ENCODE data around the gene CREB3L2.

Gene CREB3L2

DNA sequence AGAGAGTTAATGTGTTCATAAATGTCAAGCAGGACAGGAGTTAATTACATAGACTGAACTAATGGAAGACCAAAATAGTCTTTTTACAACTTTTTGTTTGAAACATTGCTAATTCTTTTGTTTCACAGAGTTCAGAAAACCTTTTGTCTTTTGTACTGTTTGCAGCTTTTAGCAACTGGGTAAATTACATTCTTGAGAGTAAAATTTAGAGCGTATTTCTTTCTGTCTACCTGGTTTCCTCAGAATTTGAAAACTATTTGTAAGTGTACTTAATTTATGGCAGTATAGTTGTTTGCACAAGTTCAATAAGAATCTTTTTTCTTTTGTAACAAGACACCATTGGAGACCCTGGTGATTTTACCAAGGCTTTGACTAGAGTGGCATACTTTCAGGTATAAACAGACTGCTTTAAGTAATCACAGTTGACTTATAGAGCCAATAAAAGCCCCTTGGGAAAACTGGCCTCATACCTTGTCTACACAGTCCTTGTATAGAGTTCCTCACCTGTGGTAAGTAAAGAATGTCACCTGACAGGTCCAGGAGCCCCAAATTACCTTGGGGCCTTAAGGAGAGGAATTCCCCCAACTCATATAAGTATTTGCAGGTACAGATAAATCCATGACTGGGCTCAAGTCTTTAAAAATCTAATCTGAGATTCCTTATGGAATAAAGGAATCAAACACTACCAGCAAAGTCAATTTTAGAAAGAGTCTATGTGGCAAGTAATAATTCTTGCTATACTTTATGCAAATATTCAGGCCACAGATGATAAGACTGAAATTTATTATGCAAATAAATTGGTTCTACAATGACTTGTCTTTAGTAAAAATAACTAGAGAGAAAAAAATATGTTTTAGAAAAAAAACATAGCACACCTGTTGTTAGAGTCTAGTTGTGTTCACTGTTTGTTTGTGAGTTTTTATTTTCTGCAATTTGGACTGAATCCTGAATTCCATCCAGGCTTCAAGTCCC is 23.6 kb upstream of the CREB3L2 start:
- Histone ChIP-seq H3K4me3 (ENCODE audit: control insufficient read depth in 1 of 7, extremely low read depth in 1 of 7, insufficient read depth in 4 of 7, low read depth in 2 of 7, low read length in 6 of 7) (no peak overlapping the region), H3K27ac (ENCODE audit: insufficient read depth in 1 of 2, low read depth in 1 of 2, low read length in 2 of 2, poor library complexity in 1 of 2, severe bottlenecking in 2 of 2) (no peak overlapping the region), H3K27me3 (replicated peaks in 2 of 5; ENCODE audit: control insufficient read depth in 4 of 5, insufficient read depth in 5 of 5, low read length in 4 of 5) (no peaks in the 10 kb centered on the region), H3K9me3 (ENCODE audit: control extremely low read depth in 1 of 5, control insufficient read depth in 4 of 5, insufficient read depth in 2 of 5, low read depth in 1 of 5, low read length in 4 of 5) (peaks cover 0 to 5% (median 3%) of the 10 kb centered on the region in 5 experiments), H3K36me3 (ENCODE audit: control insufficient read depth in 4 of 4, insufficient read depth in 4 of 4, low read length in 3 of 4) (no peaks in the 10 kb centered on the region), H3K4me1 (ENCODE audit: control extremely low read depth in 1 of 4, control insufficient read depth in 4 of 4, insufficient read depth in 4 of 4, low read length in 3 of 4) (peaks cover 0 to 19% (median 10%) of the 10 kb centered on the region in 4 experiments)
- no CpG with 5 or more reads among the region's 1 CpG for WGBS (ENCODE audit: insufficient coverage)
- ChIA-PET CTCF (interaction anchor here (0.7 to 1.4 kb wide), 2 partner anchors 18 to 303 kb away, joined by 3 read pairs; no protein-coding TSS in a partner anchor), POLR2A (no interaction called here)
- peak in 1 of 3 donors; percentile 12 for DNase-seq

DNA sequence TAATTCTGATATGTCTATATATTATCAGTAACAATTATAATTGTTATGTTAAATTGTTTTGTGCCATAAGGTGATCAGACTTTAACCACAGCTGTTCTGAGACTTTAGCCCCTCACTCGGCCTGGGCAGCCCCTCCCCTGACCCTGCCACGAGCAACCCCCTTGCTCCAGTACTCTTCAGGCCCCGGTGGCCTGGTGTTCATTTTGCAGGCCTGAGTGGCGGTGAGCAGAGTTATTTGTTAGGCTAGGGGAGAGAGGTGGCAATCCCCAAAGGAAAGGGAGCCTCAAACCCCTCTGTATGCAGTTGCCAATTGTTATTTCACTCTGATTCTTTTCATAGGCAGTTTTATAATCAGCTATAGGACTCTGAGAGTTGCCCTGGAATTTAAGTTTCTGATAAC is 22.9 kb upstream of the CREB3L2 start:
- no peak overlapping the region for H3K27ac ChIP-seq (ENCODE audit: insufficient read depth in 1 of 2, low read depth in 1 of 2, low read length in 2 of 2, poor library complexity in 1 of 2, severe bottlenecking in 2 of 2)
- no peaks in the 10 kb centered on the region for H3K27me3 ChIP-seq (replicated peaks in 2 of 5; ENCODE audit: control insufficient read depth in 4 of 5, insufficient read depth in 5 of 5, low read length in 4 of 5)
- no peaks in the 10 kb centered on the region for H3K36me3 ChIP-seq (ENCODE audit: control insufficient read depth in 4 of 4, insufficient read depth in 4 of 4, low read length in 3 of 4)
- 100% methylated on average over 1 of the region's 4 CpGs for WGBS (ENCODE audit: insufficient coverage)
- CTCF ChIA-PET = interaction anchor here (0.7 to 1.4 kb wide), 2 partner anchors 17 to 302 kb away, joined by 3 read pairs; no protein-coding TSS in a partner anchor
- POLR2A ChIA-PET = no interaction called here
- DNase-seq = no peak
- H3K4me3 ChIP-seq (ENCODE audit: control insufficient read depth in 1 of 7, extremely low read depth in 1 of 7, insufficient read depth in 4 of 7, low read depth in 2 of 7, low read length in 6 of 7) = no peak overlapping the region
- H3K4me1 ChIP-seq (ENCODE audit: control extremely low read depth in 1 of 4, control insufficient read depth in 4 of 4, insufficient read depth in 4 of 4, low read length in 3 of 4) = peaks cover 0 to 19% (median 10%) of the 10 kb centered on the region in 4 experiments
- H3K9me3 ChIP-seq (ENCODE audit: control extremely low read depth in 1 of 5, control insufficient read depth in 4 of 5, insufficient read depth in 2 of 5, low read depth in 1 of 5, low read length in 4 of 5) = peaks cover 0 to 5% (median 3%) of the 10 kb centered on the region in 5 experiments

DNA sequence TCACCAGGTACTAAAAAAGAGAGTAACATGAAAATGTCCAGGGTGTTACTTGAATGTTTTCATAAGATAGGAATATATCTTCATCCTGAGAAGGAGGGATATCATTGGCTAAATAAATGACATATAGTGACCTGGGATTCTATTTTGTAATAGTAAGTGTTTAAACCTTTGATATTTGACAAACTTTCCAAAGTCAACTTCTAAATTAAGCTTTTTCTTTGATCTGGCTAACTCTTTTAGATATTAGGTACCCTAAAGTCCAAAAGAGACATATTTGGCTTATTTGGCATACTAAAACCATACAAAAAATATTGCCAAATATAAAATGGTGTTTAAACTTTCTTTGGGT is 22.4 kb upstream of the CREB3L2 start:
- CTCF ChIA-PET = interaction anchor here (1.2 to 1.4 kb wide), 2 partner anchors 17 to 21 kb away, joined by 3 to 4 read pairs; no protein-coding TSS in a partner anchor
- Histone ChIP-seq H3K9me3 (ENCODE audit: control extremely low read depth in 1 of 5, control insufficient read depth in 4 of 5, insufficient read depth in 2 of 5, low read depth in 1 of 5, low read length in 4 of 5) (peaks cover 0 to 5% (median 3%) of the 10 kb centered on the region in 5 experiments), H3K27me3 (replicated peaks in 2 of 5; ENCODE audit: control insufficient read depth in 4 of 5, insufficient read depth in 5 of 5, low read length in 4 of 5) (no peaks in the 10 kb centered on the region), H3K36me3 (ENCODE audit: control insufficient read depth in 4 of 4, insufficient read depth in 4 of 4, low read length in 3 of 4) (no peaks in the 10 kb centered on the region), H3K27ac (ENCODE audit: insufficient read depth in 1 of 2, low read depth in 1 of 2, low read length in 2 of 2, poor library complexity in 1 of 2, severe bottlenecking in 2 of 2) (no peak overlapping the region), H3K4me1 (ENCODE audit: control extremely low read depth in 1 of 4, control insufficient read depth in 4 of 4, insufficient read depth in 4 of 4, low read length in 3 of 4) (peaks cover 0 to 19% (median 10%) of the 10 kb centered on the region in 4 experiments), H3K4me3 (ENCODE audit: control insufficient read depth in 1 of 7, extremely low read depth in 1 of 7, insufficient read depth in 4 of 7, low read depth in 2 of 7, low read length in 6 of 7) (no peak overlapping the region)
- POLR2A ChIA-PET = no interaction called here
- DNase-seq = no peak

DNA sequence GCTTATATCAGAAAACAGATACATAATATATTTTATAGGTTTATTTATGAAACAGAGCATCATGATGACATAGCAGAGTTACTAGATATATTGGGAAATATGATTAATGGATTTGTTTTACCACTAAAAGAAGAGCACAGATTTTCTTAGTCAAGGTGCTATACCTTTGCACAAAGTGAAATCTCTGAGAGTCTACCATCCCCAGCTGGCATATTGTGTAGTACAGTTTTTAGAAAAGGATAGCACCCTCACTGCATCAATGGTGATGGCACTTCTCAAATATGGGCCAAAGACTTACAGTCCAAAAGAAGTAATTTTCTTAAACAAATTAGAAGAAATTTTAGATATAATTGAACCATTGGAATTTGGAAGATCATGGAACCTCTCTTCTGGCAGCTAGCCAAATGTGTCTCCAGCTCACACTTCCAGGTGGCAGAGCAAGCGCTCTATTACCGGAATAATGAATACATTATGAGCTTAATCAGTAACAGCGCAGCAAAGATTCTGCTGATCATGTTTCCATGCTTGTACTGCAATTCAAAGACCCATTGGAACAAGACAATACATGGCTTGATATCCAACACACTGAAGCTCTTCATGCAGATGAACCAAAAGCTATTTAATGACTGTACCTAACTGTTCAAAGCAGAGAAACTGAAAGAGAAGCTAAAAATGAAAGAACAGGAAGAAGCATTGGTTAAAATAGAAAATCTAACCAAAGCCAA is 21.9 kb upstream of the CREB3L2 start:
- DNase-seq = no peak
- Histone ChIP-seq H3K9me3 (ENCODE audit: control extremely low read depth in 1 of 5, control insufficient read depth in 4 of 5, insufficient read depth in 2 of 5, low read depth in 1 of 5, low read length in 4 of 5) (peaks cover 0 to 5% (median 3%) of the 10 kb centered on the region in 5 experiments), H3K27ac (ENCODE audit: insufficient read depth in 1 of 2, low read depth in 1 of 2, low read length in 2 of 2, poor library complexity in 1 of 2, severe bottlenecking in 2 of 2) (no peak overlapping the region), H3K36me3 (ENCODE audit: control insufficient read depth in 4 of 4, insufficient read depth in 4 of 4, low read length in 3 of 4) (no peaks in the 10 kb centered on the region), H3K4me1 (ENCODE audit: control extremely low read depth in 1 of 4, control insufficient read depth in 4 of 4, insufficient read depth in 4 of 4, low read length in 3 of 4) (peaks cover 0 to 14% (median 7%) of the 10 kb centered on the region in 4 experiments), H3K4me3 (ENCODE audit: control insufficient read depth in 1 of 7, extremely low read depth in 1 of 7, insufficient read depth in 4 of 7, low read depth in 2 of 7, low read length in 6 of 7) (no peak overlapping the region), H3K27me3 (replicated peaks in 2 of 5; ENCODE audit: control insufficient read depth in 4 of 5, insufficient read depth in 5 of 5, low read length in 4 of 5) (no peaks in the 10 kb centered on the region)
- ChIA-PET CTCF (interaction anchor here (0.6 to 1.4 kb wide), 4 partner anchors 13 to 21 kb away, joined by 3 to 4 read pairs (median 3); no protein-coding TSS in a partner anchor), POLR2A (no interaction called here)
- WGBS (ENCODE audit: insufficient coverage) = 100% methylated on average over 3 of the region's 3 CpGs

DNA sequence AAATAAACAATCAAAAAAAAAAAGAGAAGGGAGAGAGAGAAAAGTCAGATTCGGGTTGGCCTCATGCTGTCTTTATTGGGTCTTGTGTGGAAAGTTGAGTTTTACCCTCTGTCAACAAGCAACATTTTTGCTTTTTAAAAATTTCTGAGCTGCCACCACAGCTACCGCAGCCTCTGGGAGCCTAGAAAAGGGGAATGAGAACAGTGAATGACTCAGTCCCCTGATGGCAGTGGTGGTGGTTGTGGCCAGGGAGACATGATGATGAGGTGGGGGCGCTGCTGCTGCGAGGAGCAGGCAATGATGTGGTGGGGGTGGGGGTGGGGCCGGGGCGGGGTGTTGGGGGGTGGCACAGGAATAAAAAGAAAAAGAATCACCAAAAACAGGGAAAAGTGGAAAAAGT is 20.0 kb upstream of the CREB3L2 start:
- CTCF ChIA-PET = interaction anchor here (0.8 to 1.4 kb wide), 3 partner anchors 10 to 119 kb away, joined by 3 to 5 read pairs (median 3); no protein-coding TSS in a partner anchor
- no peak overlapping the region for H3K27ac ChIP-seq (ENCODE audit: insufficient read depth in 1 of 2, low read depth in 1 of 2, low read length in 2 of 2, poor library complexity in 1 of 2, severe bottlenecking in 2 of 2)
- POLR2A ChIA-PET = no interaction called here
- no CpG with 5 or more reads among the region's 6 CpGs for WGBS (ENCODE audit: insufficient coverage)
- no peak overlapping the region for H3K4me3 ChIP-seq (ENCODE audit: control insufficient read depth in 1 of 7, extremely low read depth in 1 of 7, insufficient read depth in 4 of 7, low read depth in 2 of 7, low read length in 6 of 7)
- H3K9me3 ChIP-seq (ENCODE audit: control extremely low read depth in 1 of 5, control insufficient read depth in 4 of 5, insufficient read depth in 2 of 5, low read depth in 1 of 5, low read length in 4 of 5) = peaks cover 0 to 5% (median 3%) of the 10 kb centered on the region in 5 experiments
- no peaks in the 10 kb centered on the region for H3K36me3 ChIP-seq (ENCODE audit: control insufficient read depth in 4 of 4, insufficient read depth in 4 of 4, low read length in 3 of 4)
- DNase-seq = no peak
- no peaks in the 10 kb centered on the region for H3K4me1 ChIP-seq (ENCODE audit: control extremely low read depth in 1 of 4, control insufficient read depth in 4 of 4, insufficient read depth in 4 of 4, low read length in 3 of 4)
- H3K27me3 ChIP-seq (replicated peaks in 2 of 5; ENCODE audit: control insufficient read depth in 4 of 5, insufficient read depth in 5 of 5, low read length in 4 of 5) = no peaks in the 10 kb centered on the region

DNA sequence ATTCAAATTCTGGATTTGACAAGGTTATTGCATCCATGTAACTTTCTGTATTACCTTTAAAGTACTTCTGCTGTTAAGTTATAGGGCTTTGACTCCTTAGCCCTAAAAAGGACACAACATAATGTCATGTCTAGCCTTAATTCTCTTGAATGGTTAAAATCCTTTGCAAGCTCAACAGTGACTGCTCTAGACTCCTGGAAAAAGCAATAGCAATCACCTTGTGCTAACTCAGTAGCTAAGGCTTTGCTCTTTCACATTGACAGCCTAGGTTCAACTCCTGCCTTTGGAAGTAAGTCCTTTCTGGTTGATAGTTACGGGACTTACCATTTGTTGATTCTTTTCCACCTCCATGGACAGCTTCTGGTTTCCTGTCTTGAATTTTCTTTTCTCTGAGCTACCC is 16.1 kb upstream of the CREB3L2 start:
- ChIA-PET CTCF (interaction anchor here (0.9 to 1.2 kb wide), 2 partner anchors 9 to 10 kb away, joined by 3 to 4 read pairs; no protein-coding TSS in a partner anchor), POLR2A (no interaction called here)
- no peak overlapping the region for H3K4me3 ChIP-seq (ENCODE audit: control insufficient read depth in 1 of 7, extremely low read depth in 1 of 7, insufficient read depth in 4 of 7, low read depth in 2 of 7, low read length in 6 of 7)
- no peaks in the 10 kb centered on the region for H3K9me3 ChIP-seq (ENCODE audit: control extremely low read depth in 1 of 5, control insufficient read depth in 4 of 5, insufficient read depth in 2 of 5, low read depth in 1 of 5, low read length in 4 of 5)
- peaks cover 0 to 2% (median 0%) of the 10 kb centered on the region in 4 experiments for H3K4me1 ChIP-seq (ENCODE audit: control extremely low read depth in 1 of 4, control insufficient read depth in 4 of 4, insufficient read depth in 4 of 4, low read length in 3 of 4)
- no peak overlapping the region for H3K27ac ChIP-seq (ENCODE audit: insufficient read depth in 1 of 2, low read depth in 1 of 2, low read length in 2 of 2, poor library complexity in 1 of 2, severe bottlenecking in 2 of 2)
- 89% methylated on average over 1 of the region's 1 CpG for WGBS (ENCODE audit: insufficient coverage)
- no peak for DNase-seq
- H3K36me3 ChIP-seq (ENCODE audit: control insufficient read depth in 4 of 4, insufficient read depth in 4 of 4, low read length in 3 of 4) = no peaks in the 10 kb centered on the region
- H3K27me3 ChIP-seq (replicated peaks in 2 of 5; ENCODE audit: control insufficient read depth in 4 of 5, insufficient read depth in 5 of 5, low read length in 4 of 5) = no peaks in the 10 kb centered on the region
